GM21360 (cell line): ENCODE data around the gene SAP25.
"Not testable (repeated sequence)": the region's sequence is repeated elsewhere in the genome, so short reads cannot be mapped to it uniquely, and the experiment has no call there.

ENCODE experiments used
- ATAC-seq: cut with Tn5 transposase; IDR thresholded peaks from one replicate; pipeline ENCODE4 v1.9.1; 2021; ENCODE audit warnings: mild to moderate bottlenecking, moderate library complexity; ENCODE audit not compliant: unreplicated experiment

SAP25 gene

DNA sequence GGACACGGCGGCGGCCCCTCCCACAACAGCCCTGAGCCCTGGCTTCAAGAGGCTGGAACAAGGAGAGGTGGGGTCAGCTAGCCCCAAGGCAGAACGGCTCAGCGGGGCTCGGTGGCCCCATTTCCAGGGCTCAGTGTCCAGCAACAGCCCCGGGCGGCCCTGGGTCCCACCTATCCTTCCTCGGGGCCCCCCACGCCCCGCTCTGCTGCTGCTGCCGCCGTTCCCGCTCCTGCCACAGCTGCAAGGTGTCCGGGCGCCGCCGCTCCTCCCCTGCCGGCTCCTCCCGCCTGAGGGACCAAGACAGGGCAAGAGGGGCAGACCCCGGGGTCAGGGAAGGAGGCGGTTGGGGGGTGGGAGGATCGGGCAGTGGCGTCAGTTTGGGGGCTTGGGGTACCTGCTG is 3.4 kb upstream of the SAP25 start:
- no peak for ATAC-seq

DNA sequence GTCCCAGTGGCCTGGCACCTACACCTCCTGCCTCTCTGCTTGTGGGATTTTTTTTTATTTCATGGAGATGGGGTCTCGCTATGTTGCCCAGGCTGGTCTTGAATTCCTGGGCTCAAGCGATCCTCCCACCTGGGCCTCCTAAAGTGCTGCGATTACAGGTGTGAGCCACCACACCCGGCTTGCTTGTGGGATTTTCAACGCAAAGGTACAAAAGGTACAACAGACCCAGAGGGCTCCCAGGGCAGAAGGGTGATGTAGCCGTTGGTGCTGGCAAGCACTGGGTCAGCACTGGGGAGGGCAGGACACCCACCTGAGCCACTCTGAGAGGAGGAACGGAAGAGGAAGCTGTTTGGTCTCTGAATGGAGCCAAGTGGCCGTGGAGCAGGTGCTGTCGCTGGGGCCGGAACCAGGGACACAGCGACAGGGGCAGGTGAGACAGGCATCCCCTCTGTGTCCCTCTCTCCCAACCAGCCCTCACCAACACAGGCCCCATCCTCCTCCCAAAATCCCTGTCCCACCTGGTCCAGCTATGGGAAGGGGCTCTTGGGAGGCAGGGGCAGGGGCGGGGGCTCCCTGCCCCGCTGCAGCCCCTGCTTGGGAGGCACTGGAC is 2.8 kb upstream of the SAP25 start:
- ATAC-seq: no peak

DNA sequence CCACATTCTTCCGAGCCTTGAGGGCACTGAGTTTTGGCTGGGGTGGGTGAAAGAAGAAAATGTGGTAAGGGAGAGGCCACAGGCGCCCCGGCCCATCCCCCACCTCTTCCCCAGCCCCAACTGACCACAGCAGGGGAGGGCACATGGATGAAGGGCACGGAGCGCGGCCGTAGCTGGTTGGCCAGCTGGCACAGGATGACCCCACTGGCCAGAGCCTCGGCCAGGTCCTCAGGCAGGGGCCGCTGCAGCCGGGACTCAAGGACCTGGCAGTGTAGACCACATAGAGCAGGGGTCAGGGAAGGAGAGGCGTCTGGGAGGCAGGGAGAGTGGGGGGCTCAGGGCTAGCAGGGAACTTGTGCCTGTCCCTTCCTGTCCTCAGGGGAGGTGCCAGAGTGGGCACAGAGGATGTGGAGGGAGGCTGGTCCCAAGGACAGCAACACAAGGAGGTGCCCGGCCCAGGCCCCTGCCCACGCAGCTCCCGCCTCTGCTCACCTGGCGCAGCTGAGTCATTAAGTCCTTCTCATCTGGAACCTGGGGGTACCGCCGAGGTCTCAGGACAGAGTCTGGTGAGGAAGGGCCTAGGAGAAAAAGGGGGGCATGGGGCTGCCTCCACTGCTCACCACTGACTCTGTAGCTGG is 2.2 kb upstream of the SAP25 start:
- ATAC-seq: no peak

DNA sequence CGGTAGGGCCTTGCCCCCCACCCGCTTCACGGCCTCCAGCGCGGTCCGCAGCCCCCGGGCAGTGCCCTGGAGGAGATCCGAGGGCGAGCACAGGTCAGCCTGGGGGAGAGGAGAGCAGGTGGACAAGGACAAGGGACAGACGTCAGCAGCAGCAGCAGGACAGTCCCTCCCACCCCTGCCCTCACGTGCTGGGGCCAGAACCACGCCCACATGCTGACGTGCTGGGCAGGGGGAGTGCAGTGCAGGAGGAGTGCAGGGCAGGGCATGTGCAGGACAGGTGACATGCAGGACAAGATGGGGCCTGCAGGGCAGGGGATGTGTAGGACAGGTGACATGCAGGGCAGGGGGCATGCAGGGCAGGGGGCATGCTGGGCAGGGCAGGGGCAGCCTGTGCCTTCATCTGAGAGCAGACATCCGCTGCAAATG is 1.5 kb upstream of the SAP25 start:
- no peak for ATAC-seq

DNA sequence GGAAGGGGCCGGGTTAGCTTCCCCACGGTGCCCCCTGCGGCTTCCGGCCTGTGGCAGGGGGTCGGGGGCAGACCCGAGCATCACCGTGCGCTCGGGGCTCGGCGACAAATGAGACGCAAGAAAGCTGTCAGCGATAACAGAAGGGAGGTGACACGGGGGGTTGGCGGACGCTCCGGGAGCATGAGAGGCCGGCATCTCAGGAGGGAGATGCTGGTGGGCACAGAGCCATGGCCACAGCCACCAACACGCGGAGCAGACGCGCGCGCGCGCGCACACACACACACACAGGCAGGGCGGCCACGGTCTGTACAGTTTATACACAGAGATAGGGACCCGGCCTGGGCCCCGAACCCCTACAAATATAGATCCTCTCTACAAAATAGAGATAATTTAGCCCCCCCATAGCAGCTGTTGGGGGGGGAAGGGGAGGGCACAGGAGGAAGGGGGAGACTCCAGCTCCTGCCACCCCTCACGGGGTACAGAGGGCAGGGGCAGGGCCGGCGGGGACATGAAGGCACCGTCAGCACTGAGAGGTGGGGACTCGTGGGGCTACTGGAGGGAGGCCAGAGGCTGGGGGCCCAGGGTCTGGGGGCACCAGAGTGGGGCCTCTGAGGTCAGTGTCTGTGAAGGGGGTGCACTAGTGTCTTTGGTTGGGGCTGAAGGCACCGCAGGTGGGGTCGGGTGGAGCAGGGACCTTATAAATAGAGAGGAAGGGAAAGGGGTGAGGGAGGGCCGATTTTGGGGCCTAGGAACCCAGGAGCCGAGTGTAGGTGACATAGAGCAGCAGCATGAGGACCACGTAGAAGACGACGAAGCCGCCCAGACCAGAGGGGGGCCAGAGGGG is 884 bp upstream of the SAP25 start:
- ATAC-seq: no peak

DNA sequence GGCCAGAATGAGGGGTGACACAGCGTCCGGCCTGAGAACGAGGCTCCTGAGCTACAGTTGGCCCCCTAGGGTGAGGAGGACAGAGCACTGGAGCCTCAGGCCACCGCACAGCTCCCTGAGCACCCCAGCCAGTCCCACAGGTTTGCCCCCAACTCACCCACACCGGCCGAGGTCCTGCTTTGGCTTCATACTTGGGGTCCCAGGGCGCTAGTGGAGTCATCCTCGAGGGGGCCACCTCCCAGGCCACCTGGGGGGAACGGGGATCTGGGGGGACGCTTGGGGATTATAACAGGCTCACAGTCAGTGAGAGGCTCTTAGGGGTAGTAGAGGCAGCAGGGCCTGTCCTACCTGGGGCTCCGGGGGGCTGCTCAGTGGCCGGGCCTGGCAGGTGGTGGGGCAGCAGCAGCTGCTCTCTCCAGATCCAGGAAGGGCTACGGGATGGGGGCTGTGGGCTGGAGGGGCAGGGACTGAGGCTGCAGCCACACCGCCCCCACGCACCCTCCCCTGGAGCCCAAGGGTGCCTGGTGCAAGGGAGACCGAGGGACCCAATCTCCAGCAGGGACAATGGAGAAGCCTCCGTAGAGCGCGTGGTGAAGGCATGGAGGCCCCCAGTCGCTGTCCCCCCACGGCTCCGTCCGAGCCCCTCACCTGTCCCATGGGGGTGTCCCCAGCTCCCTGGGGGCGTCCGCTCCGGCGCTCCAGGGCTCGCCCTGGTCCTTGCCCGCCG is 588 bp downstream of the SAP25 start:
- ATAC-seq: no peak

DNA sequence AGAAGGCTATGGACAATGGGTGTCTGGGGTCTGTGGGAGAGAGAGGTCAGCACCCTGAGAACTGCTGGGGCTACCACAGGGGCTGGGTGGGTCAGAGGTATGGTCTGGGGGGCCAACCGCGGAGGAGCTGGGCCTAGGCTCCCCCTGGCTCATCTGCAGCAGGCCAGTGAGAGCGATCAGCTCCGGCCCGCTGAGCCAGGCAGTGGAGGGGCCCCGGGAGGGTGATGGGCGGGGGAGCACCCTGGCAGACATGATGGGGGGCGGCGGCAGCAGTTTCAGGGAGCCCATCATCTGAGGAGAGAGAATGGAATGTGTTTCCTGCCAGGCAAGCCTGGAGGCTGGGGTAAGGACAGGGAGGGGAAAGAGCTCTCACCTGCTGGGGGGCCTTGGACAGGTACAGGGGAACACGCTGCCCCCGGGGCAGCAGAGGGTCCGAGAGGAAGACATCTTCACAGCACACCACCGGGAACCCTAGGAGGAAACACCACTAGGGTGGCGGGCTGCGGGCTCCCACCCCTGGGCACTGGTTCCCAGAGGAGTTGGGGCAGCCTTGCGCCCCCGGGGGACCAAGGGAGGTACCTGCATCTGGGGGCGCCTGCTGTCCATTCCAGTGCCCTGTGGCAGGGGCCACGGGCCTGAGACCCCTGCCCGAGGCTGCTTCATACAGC is 1.3 kb downstream of the SAP25 start:
- no peak for ATAC-seq

DNA sequence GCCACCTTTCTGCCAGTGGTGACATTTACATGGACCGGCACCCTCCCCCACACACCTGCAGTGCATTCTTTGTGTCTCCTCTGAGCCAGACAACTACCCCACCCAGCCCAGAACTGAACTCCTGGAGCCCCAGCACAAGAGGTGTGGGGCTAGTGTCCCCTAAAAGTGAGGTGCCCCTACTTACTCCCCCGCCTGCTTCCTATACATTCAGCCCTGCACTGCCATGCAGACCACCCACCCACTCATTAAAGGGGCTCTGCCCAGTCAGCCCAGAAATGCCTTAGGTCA is 1.9 kb downstream of the SAP25 start:
- ATAC-seq: no peak

DNA sequence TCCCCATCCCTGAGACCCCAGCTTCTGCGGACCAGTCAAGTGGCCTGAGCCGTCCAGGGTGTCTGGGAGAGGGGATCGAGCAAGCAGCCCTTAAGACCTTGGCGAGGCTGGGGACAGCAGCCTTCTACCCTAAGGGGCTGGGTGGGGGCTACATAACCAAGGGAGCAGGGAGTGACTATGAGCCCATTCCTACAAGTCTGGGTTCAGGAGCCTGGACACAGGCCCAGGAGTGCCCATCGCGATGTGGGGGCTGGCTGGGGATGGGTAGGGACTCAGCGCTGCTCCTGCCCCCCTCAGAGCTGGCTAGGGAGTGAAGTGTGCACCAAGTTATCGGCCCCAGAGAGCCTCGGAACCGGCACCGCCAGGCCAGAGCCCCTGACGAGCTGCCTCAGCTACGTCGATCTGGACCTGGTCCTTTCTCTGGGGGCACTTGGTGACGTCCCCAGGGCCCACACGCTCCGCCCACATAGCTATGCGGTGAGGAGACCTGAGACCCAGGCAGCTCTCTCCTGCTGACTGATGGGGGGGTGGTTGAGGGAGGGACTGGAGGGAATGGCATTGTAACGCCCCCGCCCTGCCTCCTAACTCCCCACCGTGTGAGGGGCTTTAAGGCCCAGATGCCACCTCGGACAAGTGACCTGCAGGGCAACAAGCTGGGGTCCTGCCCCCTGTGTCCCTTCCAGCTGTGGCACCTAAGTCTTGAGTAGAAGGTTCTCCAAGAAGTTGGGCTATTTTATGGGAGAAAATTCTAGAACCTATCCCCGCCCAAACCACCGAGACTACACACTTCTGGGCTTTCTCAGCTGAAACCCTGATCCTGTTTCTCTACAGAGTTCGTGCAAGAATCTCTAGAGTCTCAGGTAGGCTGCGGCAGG is 2.5 kb downstream of the SAP25 start:
- ATAC-seq: no peak

DNA sequence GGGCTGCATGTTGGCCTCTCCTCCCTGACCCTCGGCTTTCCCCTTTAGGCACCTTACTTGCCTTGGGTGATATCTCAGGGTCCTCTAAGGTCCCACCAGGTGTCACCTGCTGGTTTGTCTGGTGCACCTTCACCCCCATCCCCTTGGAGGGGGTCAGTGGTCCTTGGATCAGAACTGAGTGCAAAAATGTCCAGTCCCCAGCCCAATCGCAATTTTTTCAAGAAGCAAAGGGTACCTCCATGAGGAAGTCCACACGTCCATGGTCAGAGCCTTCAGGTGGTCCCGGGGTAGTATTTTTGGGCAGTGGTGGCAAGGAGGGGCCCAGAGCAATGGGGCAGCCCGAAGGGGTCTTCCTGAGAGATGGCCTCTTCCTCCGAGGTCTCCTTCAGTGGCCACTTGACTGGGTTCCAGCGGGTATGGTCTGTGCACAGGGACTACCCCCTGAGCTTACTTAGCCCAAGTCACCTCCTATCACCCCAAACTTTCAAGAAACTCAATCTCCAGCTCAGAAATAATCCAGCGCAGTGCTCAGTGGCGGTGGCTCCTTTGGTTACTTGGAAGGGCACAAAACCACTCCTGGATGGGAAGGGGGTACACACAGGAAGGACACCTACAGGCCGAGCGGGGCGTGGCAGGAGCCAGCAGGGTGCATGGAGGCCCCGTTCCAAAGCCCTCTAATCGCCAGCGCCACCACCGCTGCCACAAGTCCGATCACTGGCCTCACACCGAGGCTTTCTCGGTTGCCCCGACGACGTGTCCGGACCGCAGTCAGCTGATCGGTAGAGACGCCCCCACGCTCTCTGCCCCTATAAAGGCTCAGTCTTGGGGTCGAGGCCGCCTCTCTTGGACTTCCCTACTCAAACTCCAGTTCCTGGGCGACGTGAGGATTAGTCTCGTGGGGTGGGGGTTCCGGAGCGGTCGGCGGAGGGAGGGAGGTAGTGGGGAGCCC is 4.5 kb downstream of the SAP25 start:
- ATAC-seq: no peak

DNA sequence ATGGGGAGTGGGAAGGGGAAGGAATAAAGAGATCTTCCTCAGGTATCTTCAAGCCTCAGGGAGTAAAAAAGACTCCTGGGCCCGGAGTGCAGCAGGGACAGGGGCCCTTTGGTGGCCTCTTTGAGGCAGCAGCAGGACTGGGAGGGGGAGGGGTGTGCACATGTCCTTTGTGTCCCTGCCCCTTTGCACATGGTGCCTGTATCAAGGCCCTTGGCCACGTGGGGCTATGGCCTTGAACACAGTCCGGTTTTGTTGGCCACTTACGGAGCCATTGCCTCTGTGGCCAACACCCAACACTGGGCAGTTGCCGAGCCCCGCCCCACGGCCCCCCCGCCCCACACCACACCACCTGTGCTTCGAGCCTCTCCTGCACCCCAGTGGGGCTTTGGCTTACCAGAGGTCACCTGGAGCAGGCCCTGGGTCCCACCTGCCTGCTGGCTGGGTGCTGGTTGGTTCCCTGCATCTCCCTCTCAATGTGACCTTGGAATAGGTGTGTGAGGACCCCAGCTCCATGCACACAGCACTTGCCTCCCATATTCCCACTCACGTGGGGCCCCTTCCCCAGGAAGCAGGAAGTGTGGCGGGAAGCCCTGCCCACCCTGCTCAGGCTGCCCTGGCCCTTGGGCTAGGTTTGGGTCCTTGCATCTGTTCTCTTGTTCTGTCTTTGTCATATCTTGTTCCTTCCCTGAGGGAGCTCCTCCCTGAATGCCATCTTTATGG is 5.4 kb downstream of the SAP25 start:
- ATAC-seq: no peak

DNA sequence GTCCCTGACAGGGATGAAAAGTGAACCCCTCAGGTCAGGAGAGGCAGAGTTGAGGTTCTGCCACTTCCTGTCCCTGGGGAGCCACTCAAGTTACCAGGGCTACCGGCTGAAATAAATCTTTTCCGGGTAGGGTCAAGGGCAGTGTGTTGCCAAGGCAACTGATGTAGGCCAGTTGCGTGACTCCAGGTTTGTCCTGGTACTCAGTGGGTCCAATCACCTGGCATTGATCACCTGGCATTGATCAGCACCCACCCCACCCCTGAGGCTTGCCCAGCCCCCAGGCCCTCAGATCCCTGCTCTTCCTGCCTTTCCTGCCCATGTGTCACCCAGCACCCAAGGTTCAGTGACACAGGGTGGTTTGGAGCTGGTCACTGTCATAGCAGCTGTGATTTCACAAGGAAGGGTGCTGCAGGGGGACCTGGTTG is 5.9 kb downstream of the SAP25 start:
- ATAC-seq: no peak

DNA sequence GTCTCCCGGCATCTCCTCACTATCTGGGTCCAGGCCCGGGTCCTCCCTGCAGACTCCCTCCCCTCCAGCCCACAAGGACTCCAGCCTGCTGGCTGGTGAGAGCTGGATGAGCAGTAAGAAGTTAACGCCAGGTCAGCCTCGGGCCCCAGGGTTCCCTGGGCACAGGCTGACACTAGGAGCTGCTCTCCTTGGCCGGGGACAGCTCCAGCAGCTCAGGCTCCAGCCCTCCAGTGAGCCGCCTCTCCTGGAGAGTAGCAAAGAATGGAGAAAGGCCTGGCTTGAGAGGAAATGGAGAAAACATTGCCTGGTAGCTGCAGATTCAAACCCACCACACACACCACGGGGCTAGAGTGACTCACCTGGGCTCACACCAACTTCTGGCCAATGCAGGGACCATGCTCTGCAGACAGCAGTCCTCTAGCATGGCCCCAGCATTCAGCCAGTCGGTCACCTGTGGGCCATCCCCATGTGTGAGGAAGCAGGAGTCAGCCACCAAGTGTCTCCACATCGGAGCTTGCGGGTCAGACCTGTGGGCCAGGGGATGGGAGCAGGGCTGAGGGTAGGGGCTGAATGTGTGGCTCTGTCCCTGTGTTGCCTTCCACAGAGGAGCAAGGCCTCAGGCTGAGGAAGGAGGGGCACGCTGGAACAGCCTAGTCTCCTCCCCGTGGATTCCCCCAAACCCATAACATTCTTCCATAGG is 6.5 kb downstream of the SAP25 start:
- no peak for ATAC-seq

DNA sequence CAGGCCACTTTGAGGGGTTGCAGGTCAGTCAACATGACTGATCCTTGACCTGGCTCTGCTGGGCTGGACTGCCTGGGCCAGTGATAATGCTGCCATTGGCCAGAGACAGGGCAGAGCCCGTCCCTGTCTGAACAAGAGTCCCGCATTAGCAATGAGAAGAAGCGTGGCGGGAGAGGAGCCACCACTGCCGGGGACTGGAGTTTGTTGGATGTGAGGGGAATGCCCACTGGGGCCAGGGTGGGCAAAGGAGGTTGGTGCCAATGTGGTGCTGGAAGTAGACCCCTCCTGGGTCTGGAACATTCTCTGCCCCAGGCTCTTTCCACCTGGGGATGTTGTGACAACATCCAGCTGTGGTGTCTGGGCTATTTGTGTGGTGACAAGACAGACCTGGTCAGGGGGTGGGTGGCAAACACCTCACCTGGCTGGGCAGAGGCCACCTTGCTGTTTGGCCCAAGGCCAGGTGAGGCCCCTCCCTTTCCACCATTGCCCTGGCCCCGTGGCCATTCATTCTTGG is 7.6 kb downstream of the SAP25 start:
- no peak for ATAC-seq

DNA sequence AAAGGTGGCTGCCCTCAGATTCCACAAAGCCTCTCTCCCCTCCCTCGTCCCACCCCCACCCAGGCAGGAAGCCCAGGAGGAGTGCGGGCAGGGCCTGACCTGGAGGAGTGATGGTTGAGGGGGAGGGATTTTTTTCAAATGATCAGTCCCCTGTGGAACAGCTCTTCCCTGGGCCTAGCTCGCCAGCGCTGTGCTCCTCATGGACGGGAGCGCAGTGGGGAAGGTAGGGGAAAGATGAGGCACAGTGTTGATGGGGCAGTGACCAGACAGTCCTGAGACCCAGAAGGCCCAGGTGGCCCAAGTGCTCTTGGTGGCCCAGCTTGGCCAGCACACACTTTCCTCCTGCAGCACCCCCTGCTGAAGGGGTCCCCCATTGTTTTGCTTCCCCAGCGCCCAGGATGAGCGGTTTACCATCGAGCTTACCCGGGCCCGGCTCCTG is 8.5 kb downstream of the SAP25 start:
- ATAC-seq: no peak

DNA sequence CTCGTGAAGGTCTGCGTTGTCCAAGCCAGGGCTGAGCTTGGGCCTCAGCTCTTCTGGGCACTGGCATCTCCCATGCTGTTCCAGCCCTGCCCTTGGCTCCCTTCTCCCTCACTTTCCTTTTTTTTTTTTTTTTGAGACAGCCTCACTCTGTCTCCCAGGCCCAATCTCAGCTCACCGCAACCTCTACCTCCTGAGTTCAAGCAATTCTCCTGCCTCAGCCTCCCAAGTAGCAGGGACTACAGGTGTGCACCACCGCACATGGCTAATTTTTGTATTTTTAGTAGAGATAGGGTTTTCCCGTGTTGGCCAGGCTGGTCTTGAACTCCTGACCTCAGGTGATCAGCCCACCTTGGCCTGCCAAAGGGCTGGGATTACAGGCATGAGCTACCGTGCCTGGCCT is 9.3 kb downstream of the SAP25 start:
- ATAC-seq: not testable (repeated sequence)

DNA sequence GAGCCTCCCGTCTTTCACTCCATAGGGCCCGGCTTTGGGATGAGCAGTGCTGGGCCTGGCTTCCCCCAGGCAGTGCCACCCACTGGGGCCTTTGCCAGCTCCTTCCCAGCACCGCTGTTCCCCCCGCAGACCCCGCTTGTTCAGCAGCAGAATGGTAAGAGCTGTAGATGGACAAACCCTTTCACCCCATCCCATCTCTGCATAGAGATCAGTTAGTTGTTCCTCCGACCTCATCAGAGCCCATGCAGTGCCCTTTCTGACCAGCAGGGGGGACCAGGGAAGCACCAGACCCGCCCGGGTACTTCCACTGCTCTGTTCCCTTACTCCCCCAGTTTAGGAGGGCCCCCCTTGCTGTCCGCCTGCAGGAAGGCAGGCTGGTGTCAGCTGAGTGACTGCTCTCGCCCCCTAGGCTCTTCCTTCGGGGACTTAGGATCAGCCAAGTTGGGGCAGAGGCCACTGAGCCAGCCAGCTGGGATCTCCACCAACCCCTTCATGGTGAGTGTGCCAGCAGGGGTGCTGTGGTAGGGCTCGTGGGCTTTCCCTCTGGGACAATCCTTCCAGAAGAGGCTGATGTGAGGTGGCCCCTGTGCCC is 9.8 kb downstream of the SAP25 start:
- ATAC-seq: no peak
